COLO668 (cell line): ENCODE measurements around the gene RNPS1.

Experiments used
- DNase-seq: peaks from one replicate; lab custom pipeline; 2025; ENCODE audit not compliant: unreplicated experiment; lab: John Stamatoyannopoulos, UW

Gene RNPS1, protein sequence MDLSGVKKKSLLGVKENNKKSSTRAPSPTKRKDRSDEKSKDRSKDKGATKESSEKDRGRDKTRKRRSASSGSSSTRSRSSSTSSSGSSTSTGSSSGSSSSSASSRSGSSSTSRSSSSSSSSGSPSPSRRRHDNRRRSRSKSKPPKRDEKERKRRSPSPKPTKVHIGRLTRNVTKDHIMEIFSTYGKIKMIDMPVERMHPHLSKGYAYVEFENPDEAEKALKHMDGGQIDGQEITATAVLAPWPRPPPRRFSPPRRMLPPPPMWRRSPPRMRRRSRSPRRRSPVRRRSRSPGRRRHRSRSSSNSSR

DNA sequence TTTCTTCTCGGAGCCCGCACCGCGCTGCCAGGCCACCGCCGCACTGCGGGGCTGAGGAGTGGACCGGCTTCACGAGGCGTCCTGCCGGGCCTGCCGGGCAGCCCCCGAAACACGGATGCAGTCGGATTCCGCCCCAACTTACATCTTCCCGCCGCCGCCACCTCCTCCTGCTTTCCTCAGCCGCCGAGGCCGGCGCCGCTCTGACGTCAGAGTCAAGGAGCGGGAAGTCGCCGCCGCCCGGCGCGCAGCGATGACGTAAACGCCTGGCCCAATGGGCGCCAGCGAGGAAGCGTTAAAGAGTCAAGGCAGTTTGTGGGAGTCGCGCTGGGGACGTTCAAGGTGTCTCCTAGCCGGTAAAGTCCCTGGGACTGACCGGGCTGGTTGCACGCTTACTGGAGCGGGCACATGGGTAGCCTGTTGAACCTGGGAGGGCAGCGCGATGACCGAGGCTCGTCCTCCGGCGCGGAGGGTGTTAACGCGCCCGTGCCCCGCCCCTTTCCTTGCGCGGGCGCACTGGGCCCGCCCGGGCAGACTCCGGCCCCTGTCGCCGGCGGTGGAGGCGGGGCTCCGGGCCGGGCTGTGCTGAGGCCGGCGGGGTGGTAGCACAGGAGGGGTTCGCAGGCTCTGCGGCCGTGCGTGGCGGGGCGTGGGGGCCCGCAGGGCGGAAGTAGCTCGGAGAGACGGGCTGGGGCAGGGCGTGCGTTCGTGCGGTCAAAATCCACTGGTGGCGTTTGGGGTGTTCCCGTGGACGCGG lies at the start of gene RNPS1:
Gene RNPS1, minus strand, starts transcription at position 214 of the 754 bp plus-strand sequence. CDS start 3,483 bp downstream, outside the sequence.
- DNase-seq, result peak; percentile 97

DNA sequence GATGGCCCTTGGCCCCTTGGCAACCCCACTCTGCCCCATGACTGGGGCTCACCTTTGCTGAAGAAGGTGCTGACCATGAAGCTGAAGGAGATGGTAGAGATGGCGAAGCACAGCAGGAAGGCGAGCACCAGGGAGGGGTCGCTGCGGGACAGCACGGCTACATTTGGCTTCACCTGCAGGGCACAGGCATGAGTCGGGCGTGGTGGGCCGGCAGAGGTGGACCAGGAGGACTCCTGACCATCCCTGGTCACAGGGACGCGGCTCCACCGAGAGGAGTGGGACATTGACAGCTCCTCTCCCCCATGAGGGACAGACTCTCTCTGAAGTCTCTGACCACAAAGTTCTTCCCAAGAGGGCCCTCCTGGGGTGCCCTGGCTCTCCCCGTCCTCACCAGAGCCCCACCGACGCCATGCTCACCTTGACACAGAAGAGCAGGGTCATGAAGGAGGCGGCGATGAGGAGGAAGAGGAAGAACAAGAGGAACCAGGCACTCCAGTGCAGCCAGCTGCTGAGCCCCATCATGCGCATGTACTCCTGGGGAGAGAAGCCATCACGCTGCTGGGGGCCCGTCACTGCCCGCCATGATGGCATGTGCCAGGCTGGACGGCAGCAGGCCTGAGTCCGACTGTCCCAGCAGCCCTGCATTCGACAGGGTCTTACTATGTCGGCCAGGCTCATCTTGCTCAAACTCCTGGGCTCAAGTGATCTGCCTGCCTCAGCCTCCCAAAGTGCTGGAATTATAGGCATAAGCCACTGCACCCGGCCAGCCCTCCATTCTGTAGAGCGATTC lies 49.5 kb upstream of the RNPS1 start:
- DNase-seq, result no peak

DNA sequence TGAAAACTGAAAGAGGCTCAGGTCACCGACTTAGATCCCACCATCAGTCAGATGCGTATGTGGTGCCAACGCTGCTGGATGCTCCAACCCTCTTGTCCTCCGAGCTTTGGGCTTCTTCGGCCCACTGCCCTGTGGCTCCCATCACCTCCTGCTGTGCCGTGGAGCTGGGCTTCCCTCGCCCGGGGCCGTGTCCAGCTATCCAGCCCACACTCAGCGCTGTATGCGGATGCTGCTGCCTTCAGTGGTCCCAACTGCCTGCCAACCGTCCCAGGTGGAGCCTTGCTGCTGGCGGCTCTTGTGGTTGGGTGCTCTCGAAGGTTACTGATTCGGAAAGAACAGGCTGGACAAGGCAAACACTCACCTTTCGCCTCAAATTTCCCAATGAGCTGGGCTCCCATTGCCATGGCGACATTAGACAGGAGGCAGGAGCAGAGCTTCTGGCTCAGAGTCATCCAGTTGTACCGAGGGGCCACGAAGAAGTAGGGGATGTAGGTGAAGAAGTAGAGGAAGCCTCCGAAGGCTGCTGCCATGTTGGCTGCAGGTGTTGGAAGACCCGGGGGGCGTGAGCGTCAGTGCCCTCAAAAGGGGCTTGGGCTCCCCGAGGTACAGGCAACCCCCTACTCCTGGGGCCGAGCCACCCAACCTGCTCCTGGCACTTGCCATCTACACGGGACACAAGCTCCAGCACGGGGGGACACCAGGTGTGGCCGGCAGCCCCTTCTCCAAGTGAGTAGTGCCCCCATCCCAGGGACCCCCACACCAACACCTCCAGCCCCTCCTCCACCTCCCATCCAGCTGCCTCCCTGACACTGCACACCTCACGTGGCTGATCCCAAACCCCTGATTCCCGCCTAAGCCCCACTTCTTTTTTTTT lies 40.4 kb upstream of the RNPS1 start:
- no peak for DNase-seq

DNA sequence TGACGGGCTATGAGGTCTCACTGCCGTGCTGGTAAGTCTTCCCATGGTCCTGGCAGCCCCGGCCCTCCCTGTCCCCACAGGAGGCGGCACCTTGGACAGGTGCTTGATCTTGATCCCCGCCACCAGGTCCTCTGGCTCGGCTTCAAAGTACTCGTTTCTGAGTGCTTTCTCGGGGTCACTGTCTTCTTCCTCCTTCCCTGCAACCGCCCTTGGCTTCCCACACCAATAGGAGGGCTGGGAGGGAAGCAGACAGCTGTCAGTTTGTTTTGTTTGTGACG lies 31.9 kb upstream of the RNPS1 start:
- no peak for DNase-seq

DNA sequence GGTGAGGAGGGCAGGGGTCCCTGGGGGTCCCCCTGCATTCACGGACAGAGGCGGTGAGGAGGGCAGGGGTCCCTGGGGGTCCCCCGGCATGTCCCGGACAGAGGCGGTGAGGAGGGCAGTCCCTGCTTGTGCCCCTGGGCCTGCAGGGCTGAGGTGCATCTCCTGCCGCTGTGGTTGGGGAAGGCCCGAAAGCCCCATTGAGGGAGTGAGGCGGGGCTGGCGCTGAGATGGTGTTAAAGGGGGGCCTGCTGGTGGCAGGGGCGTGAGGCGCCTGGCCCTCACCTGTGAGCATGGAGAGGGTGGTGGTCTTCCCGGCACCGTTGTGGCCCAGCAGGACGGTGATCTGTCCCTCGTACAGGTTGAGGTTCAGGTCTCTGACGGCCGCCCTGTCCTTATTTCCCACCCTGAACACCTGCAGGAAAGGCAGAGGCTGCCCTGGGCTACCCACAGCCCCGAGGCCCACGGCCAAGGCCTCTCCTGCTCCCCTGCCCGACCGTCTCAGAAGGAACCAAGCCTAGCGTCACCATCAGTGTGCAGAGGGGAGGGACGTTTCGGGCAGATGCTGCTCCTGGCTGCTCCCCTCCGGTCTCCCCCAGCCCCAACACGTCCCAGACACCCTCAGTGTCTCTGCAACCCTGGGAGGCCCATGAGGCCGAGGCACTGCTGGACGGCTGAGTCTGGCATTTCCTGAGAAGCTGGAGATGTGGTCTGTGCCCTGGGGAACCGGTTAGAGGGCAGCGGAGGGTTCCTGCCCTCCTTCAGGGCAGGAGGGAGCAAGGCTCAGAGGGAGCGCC lies 31.4 kb upstream of the RNPS1 start:
- no peak for DNase-seq

DNA sequence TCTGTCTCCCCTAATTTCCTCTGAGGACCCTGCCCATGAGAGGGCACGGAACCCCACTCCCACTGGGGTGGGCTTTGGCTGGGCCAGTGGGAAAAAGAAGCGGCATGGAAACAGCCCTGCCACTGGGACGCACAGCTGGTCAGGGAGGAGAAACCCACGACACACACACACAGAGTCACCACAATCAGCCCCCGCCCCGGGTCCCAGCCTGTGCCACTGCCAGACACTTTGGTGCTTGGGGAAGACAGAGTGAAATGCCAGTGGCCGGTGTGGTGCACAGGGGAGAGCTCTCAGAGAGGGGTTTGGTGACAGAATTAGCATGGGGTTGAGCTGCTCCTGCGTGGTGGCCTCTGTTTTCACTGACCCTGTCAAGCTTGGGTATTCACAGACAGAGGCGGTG lies 30.7 kb upstream of the RNPS1 start:
- no peak for DNase-seq

DNA sequence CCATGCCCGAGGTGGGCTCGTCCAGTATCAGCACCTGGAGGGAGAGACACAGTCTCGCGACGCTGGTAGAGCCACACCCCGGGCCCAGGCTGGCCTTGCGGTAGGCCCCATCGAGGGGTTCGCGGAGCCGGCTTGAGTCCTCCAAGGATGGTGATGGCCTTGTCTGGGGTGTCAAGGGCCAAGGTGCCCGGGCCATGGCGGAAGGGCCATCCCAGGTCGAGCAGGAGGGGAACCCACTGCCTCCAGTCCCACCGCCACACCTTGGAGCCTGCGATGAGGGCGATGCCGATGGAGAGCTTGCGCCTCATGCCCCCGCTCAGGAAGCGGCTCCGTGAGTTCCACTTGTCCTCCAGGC lies 29.6 kb upstream of the RNPS1 start:
- DNase-seq, result no peak

DNA sequence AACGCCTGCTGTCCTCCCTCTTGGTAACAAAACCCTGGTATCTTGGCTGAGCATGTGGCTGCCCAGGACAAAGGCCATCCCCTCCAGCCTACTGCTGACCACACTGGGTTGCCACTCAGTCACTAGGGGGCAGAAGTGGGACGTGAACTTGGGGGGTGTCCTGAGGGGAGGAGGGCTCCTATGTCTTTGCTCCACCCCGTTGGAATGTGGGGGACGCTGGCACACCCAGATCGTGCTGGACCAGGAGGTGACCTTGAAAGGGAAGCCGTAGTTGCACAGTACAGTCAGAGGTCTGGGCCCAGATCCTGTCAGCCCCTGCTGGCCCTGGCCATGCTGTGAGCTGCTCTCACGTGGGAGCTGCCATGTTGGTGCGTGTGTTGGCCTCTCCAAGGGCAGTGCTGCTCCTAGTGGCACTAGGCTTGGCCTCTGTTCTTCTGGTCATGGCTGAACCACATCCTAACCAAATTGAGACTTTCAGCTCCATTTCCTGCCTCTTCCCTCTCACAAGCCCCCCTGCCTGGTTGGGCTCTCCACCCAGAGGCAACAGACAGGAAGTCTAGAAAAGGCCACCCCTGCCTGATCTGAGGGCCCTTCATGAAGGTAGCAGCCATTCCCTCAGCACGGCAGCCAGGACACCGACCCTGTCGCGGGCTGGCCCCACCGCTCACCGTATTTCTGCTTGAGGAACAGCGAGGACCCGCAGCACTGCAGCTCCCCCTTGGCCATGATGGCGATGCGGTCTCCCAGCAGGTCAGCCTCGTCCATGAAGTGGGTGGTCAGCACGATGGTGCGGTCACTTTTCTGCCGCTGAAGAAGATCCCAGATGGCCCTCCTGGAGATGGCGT lies 29.0 kb upstream of the RNPS1 start:
- DNase-seq, result peak; percentile 24

DNA sequence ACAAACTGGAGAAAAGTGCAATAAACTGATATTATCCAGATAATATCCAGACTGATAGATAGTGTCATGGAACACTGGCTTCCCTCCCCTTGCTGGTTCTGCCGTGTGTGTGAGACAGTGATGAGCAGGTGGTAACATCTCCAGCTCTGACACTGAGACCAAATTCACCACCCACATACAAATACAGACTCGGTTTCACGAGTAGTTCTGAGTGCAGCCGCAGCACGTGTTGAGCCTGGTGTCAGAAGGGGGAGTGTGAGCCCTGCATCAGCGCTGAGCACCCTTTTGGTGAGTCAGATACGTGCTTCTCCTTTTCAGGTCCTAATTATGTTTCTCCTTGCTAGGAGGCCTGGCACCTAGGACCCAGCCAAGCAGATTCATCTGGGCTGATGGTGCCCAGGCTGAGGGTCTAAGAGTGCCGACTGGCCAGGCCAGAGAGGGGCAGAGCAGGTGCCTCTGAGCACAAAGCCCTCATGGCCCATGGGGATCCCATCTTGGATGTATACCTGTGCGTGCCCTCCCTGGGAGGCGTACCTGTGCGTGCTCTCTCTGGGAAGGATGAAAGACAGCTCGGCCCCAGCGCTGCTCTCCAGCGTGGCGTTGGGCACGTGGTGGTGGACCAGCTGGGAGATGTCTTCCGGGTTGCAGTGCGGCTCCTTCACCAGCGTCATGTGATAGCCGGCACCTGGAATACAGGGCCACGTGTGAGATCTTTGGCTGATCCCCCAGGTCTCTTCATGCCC lies 27.3 kb upstream of the RNPS1 start:
- no peak for DNase-seq

DNA sequence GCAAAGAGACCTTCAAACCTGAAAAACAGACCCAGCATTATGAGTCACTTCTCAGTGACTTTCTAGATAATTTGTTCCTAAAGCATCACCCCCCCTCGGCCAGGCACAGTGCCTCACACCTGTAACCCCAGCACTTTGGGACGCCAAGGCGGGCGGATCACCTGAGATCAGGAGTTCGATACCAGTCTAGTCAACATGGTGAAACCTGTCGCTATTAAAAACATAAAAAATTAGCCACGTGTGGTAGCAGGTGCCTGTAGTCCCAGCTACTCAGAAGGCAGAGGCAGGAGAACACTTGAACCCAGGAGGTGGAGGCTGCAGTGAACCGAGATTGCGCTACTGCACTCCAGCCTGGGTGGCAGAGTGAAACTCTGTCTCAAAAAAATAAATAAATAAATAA lies 24.3 kb upstream of the RNPS1 start:
- DNase-seq, result no peak

DNA sequence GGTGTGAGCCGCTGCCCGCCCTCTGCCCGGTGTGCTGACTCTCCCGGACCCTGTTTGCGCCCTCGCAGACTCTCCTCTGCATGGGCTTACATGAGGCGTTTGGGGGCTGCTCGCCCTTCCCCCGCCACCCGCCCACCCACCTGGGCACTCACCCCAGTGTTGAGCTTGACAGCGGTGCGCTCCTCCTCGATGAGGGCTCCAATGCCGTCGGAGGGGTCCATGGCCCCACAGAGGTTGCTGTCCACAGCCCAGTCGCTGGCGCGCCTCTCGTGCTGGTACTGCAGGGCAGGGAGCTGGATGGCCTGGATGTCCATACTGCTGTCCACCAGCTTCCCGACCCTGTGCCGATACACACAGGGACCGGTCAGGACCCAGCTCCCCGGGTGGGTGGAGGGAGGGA lies 21.4 kb upstream of the RNPS1 start:
- DNase-seq, result no peak

DNA sequence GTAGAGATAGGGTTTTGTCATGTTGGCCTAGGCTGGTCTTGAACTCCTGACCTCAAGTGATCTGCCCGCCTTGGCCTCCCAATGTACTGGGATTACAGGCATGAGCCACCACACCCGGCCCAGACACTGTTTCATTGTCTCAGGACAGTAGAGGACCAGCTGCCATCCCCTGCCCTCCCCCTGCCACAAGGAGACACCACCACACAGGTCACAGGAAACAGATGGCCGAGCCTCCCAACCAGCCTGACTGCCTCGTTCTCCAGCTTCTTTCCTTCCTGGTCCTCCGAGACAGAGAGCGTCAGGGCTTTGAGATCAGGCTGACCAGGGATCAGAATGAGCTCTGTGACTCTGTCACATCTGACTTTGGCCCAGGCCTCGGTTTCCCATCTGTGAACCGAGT lies 20.8 kb upstream of the RNPS1 start:
- DNase-seq, result no peak

DNA sequence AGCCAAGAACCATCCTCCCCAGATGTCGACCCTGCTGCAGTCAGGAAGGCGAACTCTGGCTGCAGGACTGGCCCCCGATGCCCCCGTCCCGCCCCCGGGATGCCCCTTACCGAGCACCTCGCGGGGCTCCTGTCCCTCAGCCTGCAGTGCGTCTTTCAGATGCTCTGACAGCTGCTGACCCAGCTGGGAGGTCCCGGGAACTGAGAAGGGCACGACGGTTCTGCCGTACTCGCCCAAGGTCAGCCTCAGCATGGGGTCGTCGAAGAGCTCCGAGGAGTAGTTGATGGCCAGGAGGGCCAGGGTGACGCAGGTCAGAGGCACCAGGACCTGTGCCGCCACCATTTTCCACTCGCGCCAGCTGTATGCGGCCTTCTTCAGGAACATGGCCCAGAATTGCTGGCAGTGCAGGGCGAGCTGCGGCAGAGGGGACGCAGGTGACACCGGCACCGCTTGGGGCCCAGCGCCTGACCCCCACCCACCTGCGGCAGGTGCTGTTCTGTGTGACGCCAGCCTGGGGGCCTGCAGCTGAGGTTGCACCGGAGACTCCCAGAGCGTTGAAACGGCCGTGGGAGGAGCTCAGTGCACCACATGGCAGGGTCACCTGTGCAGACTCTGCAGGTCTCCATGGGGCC lies 20.1 kb upstream of the RNPS1 start:
- DNase-seq, result no peak

DNA sequence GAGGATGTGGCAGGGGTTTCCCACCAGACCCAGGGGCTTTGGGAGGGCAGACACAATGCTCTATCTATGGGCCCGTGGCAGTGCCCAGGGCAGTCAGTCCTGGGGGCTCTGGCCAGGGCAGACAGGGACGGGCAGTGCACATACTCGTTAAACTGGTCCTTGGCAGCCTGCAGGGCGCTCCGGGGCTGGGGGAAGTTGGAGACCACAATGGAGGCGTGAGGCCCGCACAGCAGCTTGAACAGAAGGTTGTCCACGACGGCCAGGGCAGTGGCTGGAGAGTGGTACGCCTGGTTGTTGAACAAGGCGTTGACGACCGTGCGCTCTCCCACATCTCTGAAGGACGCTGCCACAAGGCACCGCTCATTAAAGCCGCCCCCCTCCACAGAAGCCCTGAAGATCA lies 18.6 kb upstream of the RNPS1 start:
- DNase-seq, result no peak

DNA sequence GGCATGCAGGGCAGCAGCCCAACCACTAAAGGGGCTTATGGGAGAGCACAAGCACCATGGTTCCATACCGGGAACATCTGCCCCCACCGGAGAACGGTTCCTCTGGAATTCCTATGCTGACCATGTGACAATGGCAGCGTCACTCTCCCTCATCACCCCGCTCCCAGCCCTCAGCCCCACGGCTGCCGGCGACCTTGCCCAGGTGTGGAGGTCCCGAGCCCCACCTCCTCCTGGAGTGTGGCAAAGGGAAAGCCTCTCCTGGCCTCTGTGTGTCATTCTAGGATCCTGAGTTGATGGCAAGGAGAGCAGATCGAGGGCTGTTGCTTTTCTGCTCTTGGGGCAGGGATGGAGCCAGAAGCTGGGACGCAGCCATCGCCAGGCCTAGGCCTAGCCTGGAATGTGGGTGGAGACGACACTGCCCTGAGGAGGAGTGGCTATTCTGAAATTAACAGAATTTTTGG lies 17.8 kb upstream of the RNPS1 start:
- DNase-seq, result no peak

DNA sequence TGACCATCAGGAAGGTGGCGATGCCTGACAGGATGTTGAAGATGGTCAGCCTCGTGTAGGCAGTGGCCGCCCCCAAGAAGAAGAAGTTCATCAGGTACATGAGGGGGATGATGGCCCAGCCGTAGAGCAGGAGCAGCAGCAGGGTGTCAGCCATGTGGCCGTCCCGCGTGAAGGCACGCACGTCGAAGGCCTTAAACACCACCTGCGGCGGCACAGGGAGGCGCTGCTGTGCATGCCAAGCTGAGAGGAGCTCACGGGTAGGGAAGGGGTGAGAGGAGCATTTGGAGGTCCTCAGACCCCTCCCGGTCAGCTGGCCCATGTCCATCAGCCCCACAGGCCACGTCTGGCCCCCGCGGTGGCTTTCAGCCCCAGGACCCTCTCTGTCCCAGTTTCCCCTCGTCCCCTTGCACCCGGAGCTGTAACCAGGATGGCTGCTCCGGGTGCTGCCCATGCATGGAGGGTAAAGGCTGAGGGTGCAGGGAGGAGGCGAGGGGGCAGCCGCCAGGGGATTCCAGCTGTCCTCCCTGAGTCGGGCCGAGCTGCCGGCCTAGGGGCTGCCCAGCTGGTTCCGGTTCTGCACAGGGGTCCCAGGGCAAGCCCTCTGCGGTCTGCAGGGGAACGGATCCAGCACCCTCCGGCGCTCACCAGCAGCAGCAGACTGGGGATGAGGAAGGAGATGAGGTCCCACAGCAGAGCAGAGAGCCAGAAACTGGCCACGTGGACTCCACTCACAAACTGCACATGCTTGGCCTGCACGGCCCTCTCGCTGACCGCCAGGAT lies 17.1 kb upstream of the RNPS1 start:
- no peak for DNase-seq

DNA sequence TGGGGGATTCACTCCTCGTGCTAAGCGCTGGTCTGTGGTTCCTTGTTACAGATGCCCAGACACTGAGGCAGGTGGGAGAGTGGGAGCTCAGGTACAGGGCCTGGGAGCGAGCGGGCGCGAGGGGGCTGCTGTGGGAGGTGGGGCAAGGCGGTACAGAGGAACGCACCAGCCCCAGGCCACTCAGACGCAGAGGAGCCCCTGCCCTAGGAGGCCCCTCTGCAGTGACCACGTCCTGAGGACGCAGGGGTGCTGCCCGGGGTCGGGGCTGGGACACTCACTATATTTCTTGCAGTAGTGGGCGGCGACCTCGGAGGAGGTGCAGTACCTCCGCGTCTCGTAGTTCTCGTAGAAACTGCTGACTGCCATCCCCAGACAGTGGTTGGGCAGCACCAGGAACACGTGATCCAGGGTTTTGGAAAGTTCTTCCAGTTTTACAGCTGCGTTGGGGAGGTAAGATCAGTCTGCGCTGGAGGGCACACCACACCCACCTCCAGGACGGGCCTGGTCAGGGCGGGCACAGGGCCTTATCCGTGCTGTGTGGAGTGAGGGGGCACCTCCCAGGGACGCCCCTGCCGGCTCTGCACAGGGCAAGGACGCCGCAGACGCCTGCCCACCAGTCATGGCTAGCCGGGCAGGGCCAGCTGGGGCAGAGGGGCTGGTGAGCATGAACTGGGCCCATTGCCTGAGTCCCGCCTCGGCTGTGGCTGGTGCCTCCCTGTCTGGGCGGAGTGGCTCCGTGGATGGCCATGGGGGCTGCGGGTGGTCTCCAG lies 16.3 kb upstream of the RNPS1 start:
- DNase-seq, result no peak
